ENCODE data around the gene ACSF3.

The ACSF3 gene

GRCh38 chr16:89141884-89142267 lies 48.2 kb downstream of the ACSF3 start:
- no peaks in the 10 kb centered on the region for H3K4me1 ChIP-seq (ENCODE audit: control insufficient read depth, insufficient read depth, low read length)
- H3K4me3 ChIP-seq (ENCODE audit: low read length) = no peak overlapping the region
- no peaks in the 10 kb centered on the region for H3K27me3 ChIP-seq (ENCODE audit: control insufficient read depth, insufficient read depth, low read length)
- H3K9ac ChIP-seq (ENCODE audit: low read length) = no peak overlapping the region
- H3K9me3 ChIP-seq (ENCODE audit: control insufficient read depth, low read length) = no peaks in the 10 kb centered on the region
- H3K36me3 ChIP-seq (ENCODE audit: control insufficient read depth, insufficient read depth, low read length) = peaks cover 12% of the 10 kb centered on the region

- Histone ChIP-seq H3K4me1 (ENCODE audit: control insufficient read depth, insufficient read depth, low read length) (no peaks in the 10 kb centered on the region), H3K4me3 (ENCODE audit: low read length) (no peak overlapping the region), H3K27me3 (ENCODE audit: control insufficient read depth, insufficient read depth, low read length) (no peaks in the 10 kb centered on the region), H3K9ac (ENCODE audit: low read length) (no peak overlapping the region), H3K36me3 (ENCODE audit: control insufficient read depth, insufficient read depth, low read length) (peaks cover 12% of the 10 kb centered on the region), H3K9me3 (ENCODE audit: control insufficient read depth, low read length) (no peaks in the 10 kb centered on the region)
These were observed 49.0 kb downstream of the ACSF3 start for GRCh38 chr16:89142474-89143195.

- Histone ChIP-seq H3K4me3 (ENCODE audit: low read length) (no peak overlapping the region), H3K4me1 (ENCODE audit: control insufficient read depth, insufficient read depth, low read length) (no peaks in the 10 kb centered on the region), H3K9ac (ENCODE audit: low read length) (no peak overlapping the region), H3K9me3 (ENCODE audit: control insufficient read depth, low read length) (no peaks in the 10 kb centered on the region), H3K36me3 (ENCODE audit: control insufficient read depth, insufficient read depth, low read length) (peaks cover 12% of the 10 kb centered on the region), H3K27me3 (ENCODE audit: control insufficient read depth, insufficient read depth, low read length) (no peaks in the 10 kb centered on the region)
These were observed 49.6 kb downstream of the ACSF3 start for GRCh38 chr16:89143201-89143741.

- no peak overlapping the region for H3K4me3 ChIP-seq (ENCODE audit: low read length)
- no peaks in the 10 kb centered on the region for H3K9me3 ChIP-seq (ENCODE audit: control insufficient read depth, low read length)
- H3K9ac ChIP-seq (ENCODE audit: low read length) = no peak overlapping the region
- H3K4me1 ChIP-seq (ENCODE audit: control insufficient read depth, insufficient read depth, low read length) = no peaks in the 10 kb centered on the region
- H3K27me3 ChIP-seq (ENCODE audit: control insufficient read depth, insufficient read depth, low read length) = no peaks in the 10 kb centered on the region
- H3K36me3 ChIP-seq (ENCODE audit: control insufficient read depth, insufficient read depth, low read length) = peaks cover 12% of the 10 kb centered on the region
These were observed 50.4 kb downstream of the ACSF3 start for GRCh38 chr16:89143911-89144675.

GRCh38 chr16:89144681-89145080 lies 51.0 kb downstream of the ACSF3 start:
- peaks cover 12% of the 10 kb centered on the region for H3K36me3 ChIP-seq (ENCODE audit: control insufficient read depth, insufficient read depth, low read length)
- no peak overlapping the region for H3K4me3 ChIP-seq (ENCODE audit: low read length)
- H3K4me1 ChIP-seq (ENCODE audit: control insufficient read depth, insufficient read depth, low read length) = no peaks in the 10 kb centered on the region
- no peak overlapping the region for H3K9ac ChIP-seq (ENCODE audit: low read length)
- no peaks in the 10 kb centered on the region for H3K9me3 ChIP-seq (ENCODE audit: control insufficient read depth, low read length)
- H3K27me3 ChIP-seq (ENCODE audit: control insufficient read depth, insufficient read depth, low read length) = no peaks in the 10 kb centered on the region

- Histone ChIP-seq H3K4me3 (ENCODE audit: low read length) (no peak overlapping the region), H3K27me3 (ENCODE audit: control insufficient read depth, insufficient read depth, low read length) (no peaks in the 10 kb centered on the region), H3K9ac (ENCODE audit: low read length) (no peak overlapping the region), H3K9me3 (ENCODE audit: control insufficient read depth, low read length) (no peaks in the 10 kb centered on the region), H3K36me3 (ENCODE audit: control insufficient read depth, insufficient read depth, low read length) (peaks cover 12% of the 10 kb centered on the region), H3K4me1 (ENCODE audit: control insufficient read depth, insufficient read depth, low read length) (no peaks in the 10 kb centered on the region)
These were observed 51.9 kb downstream of the ACSF3 start for GRCh38 chr16:89145406-89146161.

DNA sequence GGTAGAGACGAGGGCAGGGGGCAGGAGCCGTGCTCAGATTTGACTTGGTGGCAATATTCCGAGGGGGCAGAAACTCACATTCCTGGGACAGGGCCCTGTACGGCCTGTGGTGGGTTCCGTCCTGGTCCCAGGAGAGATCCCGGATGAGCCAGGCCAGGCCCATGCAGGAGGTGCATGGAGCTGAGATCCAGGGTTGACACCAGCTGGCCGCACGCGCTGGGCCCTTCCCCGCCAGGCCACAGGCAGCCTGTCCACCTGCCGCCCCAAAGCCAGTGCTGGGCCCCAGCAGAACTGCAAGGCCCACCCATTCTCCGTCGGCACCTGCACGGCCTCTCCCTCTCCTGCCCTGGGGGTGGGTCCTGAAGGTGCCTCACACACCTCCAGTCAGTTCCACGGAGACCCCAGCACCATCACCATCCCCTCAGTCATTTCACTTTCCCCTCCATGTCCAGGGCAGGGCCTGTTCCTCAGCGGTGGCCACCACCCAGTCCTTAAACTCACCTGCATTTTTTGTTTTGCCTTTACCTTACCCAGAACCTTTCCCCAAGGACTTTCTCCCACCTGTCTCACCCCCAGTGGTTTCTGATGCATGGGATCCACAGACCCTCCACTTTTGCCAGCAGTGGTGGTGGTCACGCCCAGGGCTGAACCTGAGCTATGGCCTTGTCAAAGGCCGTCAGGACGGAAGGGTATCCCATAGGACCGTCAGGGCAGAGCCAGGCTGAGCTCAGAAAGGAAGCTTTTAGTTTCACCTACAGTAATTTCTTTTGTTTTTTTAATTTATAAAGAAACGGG lies 52.8 kb downstream of the ACSF3 start:
- H3K27me3 ChIP-seq (ENCODE audit: control insufficient read depth, insufficient read depth, low read length) = no peaks in the 10 kb centered on the region
- no peak overlapping the region for H3K9ac ChIP-seq (ENCODE audit: low read length)
- no peak overlapping the region for H3K4me3 ChIP-seq (ENCODE audit: low read length)
- H3K36me3 ChIP-seq (ENCODE audit: control insufficient read depth, insufficient read depth, low read length) = peaks cover 12% of the 10 kb centered on the region
- no peaks in the 10 kb centered on the region for H3K9me3 ChIP-seq (ENCODE audit: control insufficient read depth, low read length)
- H3K4me1 ChIP-seq (ENCODE audit: control insufficient read depth, insufficient read depth, low read length) = no peaks in the 10 kb centered on the region

DNA sequence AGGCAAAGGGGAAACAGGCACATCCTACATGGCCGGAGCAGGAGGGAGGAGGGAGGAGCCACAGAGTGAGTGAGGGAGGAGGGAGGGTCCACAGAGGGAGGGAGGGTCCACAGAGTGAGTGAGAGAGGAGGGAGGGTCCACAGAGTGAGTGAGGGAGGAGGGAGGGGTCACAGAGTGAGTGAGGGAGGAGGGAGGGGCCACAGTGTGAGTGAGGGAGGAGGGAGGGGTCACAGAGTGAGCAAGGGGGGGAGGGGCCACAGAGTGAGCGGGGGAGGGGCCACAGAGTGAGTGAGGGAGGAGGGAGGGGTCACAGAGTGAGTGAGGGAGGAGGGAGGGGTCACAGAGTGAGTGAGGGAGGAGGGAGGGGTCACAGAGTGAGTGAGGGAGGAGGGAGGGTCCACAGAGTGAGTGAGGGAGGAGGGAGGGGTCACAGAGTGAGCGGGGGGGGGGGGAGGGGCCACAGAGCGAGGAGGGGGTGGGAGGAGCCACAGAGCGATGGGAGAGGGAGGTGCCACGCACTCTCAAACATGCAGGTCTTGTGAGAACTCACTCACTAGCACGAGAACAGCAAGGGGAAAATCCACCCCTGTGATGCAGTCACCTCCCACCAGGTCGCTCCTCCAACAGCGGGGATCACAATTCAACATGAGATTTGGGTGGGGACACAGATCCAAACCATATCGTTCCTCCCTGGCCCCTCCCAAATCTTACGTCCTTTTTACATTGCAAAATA lies 53.6 kb downstream of the ACSF3 start:
- Histone ChIP-seq H3K9ac (ENCODE audit: low read length) (no peak overlapping the region), H3K36me3 (ENCODE audit: control insufficient read depth, insufficient read depth, low read length) (peaks cover 4% of the 10 kb centered on the region), H3K27me3 (ENCODE audit: control insufficient read depth, insufficient read depth, low read length) (no peaks in the 10 kb centered on the region), H3K9me3 (ENCODE audit: control insufficient read depth, low read length) (no peaks in the 10 kb centered on the region), H3K4me3 (ENCODE audit: low read length) (no peak overlapping the region), H3K4me1 (ENCODE audit: control insufficient read depth, insufficient read depth, low read length) (no peaks in the 10 kb centered on the region)

DNA sequence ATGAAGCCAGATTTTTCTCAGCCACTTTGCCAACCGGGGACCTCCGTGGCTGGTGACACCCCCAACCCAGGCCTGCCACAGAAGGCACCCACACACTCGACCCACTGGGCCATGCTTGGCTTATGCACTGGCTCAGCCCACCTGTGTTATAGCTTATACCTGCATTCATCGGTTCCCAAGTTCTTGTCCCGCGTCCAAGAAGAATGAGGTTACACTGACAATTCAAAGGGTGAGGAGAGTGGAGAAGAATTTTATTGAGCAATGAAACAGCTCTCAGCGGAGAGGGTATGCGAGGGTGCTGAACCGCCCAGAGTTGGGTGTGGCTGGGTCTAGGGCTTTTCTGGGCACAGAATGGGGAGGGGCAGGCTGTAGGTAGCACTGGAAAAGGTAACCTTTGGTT lies 55.7 kb downstream of the ACSF3 start:
- no peaks in the 10 kb centered on the region for H3K9me3 ChIP-seq (ENCODE audit: control insufficient read depth, low read length)
- H3K27me3 ChIP-seq (ENCODE audit: control insufficient read depth, insufficient read depth, low read length) = no peaks in the 10 kb centered on the region
- H3K36me3 ChIP-seq (ENCODE audit: control insufficient read depth, insufficient read depth, low read length) = no peaks in the 10 kb centered on the region
- no peak overlapping the region for H3K9ac ChIP-seq (ENCODE audit: low read length)
- H3K4me3 ChIP-seq (ENCODE audit: low read length) = no peak overlapping the region
- peaks cover 1% of the 10 kb centered on the region for H3K4me1 ChIP-seq (ENCODE audit: control insufficient read depth, insufficient read depth, low read length)

DNA sequence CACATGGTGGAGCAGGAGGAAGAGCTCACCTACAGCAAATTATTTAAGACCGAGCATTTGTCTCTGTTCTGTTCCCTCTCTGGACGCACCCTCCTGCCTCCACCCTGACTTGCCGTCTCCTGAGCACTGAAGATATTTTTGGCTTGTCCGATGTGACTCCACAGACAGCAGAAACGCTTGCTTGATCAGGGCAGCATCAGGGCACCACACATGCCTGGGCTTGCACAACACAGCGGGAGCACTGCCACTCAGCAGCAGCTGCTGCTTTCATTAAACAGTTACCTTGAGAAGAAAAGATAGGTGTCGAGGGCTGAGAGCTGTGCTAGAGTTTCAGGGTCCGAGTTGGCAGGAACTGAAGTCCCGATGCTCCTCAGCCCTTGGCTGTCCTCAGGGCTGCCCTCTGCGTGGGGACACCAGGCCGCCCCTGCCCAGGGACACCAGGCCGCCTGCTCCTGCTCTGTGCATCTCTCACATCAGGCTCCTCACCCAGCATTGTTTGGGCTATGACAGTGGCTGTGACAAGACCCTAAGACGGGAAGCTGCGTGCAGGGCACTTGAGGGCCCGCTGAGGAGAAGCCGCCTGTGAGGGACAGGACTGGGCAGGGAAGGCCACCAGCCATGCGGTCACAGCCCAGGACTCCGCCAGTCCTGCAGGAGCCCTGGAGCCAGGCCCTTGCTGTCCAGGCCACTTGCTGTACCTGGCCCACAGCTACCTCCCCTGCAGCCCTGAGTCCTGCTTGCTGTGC lies 56.6 kb downstream of the ACSF3 start:
- no peaks in the 10 kb centered on the region for H3K9me3 ChIP-seq (ENCODE audit: control insufficient read depth, low read length)
- H3K27me3 ChIP-seq (ENCODE audit: control insufficient read depth, insufficient read depth, low read length) = peaks cover 4% of the 10 kb centered on the region
- no peaks in the 10 kb centered on the region for H3K36me3 ChIP-seq (ENCODE audit: control insufficient read depth, insufficient read depth, low read length)
- no peak overlapping the region for H3K4me3 ChIP-seq (ENCODE audit: low read length)
- H3K9ac ChIP-seq (ENCODE audit: low read length) = no peak overlapping the region
- H3K4me1 ChIP-seq (ENCODE audit: control insufficient read depth, insufficient read depth, low read length) = peaks cover 10% of the 10 kb centered on the region

All from mucosa of stomach (tissue), 1 donor.